Stimulated activated CD8-positive, alpha-beta memory T cell treated with anti-CD3 and anti-CD28 coated beads, Interleukin-12 subunit alpha, Interleukin-12 subunit beta, amount 100 ng/mL, for 4 hours (primary cell): Measurements from ENCODE around the gene PTPN2.
"Not testable (repeated sequence)": the region's sequence is repeated elsewhere in the genome, so short reads cannot be mapped to it uniquely, and the experiment has no call there.

Experiments used
- DNase-seq: peaks from one replicate; pipeline ENCODE4 v3.0.0-alpha.2; 2020; ENCODE audit warnings: low read depth

The PTPN2 gene

DNA sequence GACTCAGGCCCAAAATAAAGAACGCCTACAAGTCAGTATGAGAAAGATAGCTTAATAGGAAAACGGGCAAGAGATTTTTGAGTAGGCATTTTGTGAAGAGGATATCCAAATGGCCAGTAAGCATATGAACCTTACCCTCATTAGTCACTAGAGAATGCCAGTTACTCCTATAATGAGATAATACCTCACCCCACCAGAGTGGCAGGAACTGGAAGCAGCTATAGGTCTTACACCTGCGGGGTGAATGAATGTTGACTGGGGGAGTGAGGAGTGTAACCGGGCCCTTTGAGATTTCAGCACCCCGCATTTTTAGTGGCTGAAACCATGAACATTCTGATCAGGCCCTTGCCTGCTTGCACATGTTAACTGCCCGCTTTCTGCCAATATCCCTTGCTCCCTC lies 7.5 kb upstream of the PTPN2 start:
- DNase-seq = no peak

DNA sequence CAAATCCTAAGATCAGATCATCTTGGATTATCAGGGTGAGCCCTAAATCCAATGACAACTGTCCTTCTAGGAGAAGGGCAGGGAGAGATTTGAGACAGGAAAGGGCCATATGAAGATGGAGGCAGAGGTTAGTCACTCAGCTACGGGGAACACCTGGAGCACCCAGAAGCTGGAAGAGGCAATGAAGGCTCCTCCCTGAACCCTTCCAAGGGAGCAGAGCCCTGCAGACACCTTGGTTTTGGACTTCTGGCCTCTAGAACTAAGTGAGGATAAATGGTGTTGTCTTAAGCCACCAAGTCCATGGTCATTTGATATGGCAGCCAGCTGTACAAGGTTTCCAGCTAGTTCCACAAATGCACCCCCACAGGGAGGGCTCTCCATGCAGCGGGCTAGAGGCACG lies 6.9 kb upstream of the PTPN2 start:
- DNase-seq = no peak

DNA sequence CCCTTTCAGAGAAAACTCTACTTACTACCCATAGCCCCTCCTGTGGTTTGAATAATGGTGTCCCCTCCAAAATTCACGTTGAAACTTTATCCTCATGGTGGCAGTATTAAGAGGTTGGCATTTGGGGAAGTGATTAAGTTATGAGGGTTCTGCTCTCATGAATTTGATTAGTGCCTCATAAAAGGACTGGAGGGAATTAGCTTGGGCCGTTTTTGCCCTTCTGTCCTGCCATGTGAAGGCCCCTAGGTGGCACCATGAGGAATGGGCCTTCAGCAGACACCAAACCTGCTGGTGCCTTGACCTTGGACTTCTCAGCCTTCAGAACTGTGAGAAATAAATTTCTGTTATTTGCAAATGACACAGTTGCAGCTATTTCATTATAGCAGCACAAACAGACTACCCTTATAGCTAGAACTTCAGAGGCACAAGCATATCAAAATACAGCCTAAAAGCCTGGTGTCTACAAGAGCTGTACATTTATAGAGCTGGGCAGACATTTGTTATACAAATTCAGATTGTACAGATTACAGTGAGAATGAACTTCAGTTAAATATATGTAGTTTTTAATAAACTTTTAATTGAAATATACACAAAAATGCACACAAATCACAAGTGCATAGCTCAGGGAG lies 2.6 kb upstream of the PTPN2 start:
- no peak for DNase-seq

DNA sequence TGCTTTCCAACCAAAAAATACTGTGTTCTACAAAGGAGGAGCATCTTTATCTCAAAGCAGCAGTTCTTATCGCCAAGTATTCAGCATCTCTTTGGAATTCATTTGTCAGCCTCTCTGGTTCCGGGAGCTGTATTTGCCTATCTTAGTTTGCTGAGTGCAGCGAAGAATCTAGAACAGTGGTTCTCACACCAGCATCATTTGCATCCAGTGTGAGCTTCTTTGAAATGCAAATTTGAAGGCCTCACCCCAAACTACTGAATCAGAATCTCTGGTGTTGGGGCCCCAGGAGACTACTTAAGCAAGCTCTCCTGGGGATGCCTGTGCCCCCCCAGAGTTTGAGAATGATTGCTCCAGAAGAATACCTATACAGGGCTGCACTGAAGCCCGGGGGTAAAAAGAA lies 1.5 kb upstream of the PTPN2 start:
- DNase-seq = no peak

DNA sequence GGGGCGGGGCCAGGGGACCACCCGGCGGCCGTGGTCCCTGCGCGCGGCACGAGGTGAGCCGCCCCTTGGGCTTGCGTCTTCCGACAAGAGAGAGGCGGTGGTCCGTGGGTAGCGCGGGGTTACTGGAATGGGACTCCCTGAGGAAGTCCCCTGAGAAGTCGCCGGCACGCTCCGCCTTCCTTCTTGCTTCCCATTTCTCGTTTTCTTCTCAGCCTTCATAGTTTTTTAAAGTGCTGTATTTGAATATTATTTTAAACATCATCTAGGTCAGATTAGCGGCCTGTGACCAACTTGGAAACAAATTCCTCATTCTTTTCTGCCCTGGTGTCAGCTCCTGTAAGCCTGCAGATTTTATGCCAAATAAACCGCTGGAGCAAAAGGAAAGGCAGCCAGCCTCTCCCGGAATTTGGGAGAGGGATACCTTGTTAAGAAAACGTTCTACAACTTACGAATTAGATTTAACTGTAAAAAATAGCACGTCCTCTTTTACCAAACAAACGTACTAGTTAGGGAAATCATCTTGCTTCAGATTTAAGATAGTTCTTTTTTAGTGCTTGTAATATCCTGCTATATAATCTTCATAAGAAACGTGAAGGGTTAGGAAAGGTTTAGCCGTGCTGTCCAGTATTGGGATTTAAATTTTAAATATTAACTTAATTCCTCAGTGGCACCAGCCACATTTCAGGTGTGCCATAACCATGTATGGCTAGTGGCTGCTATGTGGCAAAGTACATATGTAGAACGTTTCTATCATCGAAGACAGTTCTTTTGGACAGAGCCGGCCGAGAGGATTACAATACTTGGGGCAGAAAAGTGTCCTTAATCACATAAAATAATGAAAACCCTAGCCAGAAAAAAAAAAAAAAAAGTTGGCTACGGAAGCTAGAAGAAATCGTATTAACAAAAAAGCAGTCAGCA lies 628 bp upstream of the PTPN2 start:
- no peak for DNase-seq

DNA sequence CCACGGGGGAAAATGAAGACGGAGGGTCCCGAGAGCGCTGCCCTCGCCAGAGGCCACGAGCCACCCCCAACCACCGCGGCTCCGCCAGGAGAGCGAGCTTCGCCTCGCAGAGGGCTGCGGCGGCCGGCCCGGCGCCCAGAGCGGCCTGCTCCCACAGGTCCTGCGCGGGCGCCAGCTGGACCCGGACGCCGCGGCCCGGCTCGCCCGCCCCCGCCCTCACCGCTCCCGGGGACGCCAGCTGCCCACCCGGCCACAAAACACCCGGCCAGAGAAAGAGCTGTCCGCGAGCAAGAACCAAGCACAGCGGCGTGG lies 709 bp downstream of the PTPN2 start:
- DNase-seq = peak; percentile 11

DNA sequence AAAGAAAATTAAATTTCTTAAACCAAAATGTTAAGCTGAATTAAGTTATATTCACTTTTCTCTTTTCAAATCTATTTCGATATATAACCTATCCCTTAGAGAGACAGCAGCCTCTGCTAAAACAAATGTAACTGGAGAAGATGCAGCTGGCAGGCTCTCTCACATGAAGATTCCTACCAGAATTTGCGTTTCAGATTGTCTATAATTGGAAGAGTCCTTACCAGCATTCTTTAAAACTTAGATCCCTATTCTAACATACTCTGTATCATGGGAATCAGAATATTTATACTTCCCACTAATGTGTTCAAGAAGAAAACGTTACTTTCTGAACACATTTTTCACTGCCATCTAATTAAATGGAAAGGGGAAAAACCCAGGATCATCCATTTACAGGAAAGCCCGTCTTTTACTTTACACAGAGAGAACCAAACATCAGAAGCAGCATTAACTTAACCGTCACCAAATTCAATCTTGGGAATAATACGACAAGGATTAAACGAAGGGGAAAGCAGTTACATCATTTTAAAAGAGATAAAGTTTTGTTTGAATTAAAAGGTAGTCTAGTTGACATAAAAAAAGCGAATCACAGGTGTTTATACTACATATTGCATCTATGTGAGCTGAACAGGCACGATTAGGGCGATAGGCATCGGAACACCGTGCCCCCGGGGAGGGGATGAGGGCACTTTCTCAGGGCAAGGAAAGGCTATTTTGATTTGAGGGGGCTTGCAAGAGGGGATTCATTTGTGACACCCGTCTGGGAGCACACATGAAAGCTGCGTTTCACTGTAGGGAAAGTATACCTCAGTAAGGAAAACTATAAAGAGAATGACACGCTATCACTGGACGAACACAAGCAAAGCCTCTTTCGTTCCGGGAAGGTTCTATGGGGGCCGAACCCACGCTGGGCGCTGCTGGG lies 1.3 kb downstream of the PTPN2 start:
- DNase-seq = no peak

DNA sequence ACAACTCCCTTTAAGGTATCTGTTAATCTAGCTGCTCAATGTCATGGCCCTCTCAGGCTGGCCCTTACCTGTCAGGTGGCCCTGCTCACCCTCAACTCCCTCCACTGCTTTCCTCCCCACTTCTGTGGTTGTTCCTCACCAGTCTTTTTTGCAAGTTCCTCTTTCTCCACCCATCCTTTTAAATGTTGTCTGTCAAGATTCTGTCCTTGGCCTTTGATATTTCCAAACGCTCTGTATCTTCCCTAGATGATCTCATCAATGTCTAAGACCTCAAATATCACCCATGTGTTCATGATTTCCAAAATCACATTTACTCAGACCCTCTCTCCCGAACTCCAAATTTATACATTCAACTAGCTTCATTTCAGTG lies 3.5 kb downstream of the PTPN2 start:
- DNase-seq = no peak

DNA sequence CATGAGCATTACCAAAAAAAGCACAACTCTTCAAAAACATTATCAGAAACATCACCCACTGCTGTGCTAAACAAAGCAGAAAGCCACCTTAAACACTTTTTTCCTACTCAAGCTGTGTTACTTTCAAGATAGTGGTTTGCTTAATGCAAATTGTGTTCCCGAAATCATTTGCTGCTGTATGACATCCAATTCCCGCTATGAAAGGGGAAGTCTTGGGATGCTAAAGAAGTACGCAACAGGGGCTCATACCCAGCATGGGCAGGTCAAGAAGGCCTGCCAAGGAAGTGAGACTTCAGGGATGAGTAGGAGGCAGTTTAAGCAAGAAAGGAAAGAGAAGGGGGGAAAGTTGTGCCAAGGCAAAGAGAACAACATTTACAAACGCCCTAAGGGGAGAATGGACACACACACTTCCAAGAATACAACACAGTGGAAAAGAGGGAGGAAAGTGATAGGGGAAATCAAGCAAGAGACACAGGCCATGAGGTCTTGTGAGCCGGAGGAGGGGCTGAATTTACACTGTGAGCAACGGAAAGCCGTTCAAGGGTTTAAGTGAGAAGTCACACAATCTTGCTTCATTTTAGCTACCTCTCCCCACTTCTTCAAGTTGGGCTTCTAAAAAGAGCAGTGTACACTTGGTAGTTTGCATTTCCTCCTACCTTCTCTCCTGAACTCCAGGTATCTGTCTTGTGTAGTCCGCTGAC lies 4.0 kb downstream of the PTPN2 start:
- no peak for DNase-seq

DNA sequence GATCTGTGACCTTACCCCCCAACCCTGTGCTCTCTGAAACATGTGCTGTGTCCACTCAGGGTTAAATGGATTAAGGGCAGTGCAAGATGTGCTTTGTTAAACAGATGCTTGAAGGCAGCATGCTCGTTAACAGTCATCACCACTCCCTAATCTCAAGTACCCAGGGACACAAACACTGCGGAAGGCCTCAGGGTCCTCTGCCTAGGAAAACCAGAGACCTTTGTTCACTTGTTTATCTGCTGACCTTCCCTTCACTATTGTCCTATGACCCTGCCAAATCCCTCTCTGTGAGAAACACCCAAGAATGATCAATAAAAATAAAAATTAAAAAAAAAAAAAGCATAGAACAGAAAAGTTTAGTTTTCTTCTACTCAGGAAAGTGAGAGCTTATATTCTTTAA lies 9.0 kb downstream of the PTPN2 start:
- not testable (repeated sequence) for DNase-seq

DNA sequence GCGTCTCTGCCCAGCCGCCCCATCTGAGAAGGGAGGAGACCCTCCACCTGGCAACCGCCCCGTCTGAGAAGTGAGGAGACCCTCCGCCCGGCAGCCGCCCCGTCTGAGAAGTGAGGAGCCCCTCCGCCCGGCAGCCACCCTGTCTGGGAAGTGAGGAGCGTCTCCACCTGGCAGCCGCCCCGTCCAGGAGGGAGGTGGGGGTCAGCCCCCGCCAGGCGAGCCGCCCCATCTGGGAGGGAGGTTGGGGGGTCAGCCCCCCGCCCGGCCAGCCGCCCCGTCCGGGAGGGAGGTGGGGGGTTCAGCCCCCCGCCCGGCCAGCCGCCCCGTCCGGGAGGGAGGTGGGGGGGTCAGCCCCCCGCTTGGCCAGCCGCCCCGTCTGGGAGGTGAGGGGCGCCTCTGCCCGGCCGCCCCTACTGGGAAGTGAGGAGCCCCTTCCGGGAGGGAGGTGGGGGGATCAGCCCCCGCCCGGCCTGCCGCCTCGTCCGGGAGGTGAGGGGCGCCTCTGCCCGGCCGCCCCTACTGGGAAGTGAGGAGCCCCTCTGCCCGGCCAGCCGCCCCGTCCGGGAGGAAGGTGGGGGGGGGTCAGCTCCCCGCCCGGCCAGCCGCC lies 10.0 kb downstream of the PTPN2 start:
- not testable (repeated sequence) for DNase-seq

DNA sequence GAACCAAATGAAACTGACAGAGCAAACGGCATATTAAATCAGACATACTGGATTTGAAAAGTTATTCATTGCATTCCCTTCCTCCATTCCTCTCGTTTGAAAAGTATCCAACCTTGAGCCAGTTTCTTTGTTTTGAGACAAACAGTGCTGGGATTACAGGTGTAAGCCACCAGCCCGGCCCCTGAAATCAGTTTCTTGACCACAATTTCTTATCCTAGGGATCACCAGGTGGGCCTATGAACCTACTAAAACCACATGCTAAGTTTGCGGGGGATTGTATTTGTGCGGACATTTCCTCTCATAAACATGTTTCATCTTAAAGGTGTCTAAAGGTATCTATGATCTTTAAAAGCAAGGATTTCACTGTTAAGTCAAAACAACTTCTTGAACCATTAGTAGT lies 11.6 kb downstream of the PTPN2 start:
- DNase-seq = no peak

DNA sequence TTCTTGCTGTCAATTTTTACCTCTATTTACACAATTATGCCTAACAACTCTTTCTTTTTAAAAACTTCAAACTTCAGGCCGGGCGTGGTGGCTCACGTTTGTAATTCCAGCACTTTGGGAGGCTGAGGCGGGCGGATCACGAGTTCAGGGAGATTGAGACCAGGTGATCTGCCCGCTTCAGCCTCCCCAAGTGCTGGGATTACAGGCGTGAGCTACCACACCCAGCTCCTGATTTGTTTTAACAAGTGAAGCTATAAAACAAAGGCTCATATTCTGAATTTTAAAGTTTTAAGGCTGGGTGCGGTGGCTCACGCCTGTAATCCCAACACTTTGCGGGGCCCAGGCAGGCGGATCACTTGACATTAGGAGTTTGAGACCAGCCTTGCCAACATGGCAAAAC lies 15.5 kb downstream of the PTPN2 start:
- DNase-seq = no peak

DNA sequence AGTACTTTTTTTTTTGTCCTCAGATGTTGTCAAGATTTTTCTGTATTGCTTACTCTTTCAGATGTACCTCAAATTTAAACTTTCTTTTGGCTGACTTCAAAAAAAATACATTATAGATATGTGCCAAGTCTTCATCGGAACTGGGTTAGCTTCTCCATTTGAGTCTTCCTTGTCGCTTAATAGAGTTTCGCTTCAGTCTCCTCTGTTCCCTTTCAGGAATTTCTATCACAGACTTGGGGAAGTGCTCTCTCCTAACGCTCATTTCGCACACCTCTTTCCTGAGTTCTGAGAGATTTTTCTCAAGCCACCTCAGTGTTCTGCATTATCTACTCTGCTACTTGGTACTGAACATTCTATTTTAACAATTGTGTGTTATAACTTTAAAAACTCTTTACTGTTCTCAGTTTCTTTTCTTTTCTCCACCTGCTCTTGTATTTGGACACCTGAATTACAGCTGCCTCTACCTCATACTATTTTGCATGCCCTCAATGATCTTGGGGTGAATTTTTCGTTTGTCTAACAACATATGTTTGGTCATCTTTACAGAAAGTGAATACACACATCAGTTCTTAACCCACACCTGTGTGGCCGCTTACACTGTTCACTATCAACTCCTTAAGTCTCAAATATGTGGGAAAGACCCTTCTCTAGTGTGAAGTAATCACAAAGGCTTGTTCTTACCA lies 16.5 kb downstream of the PTPN2 start:
- DNase-seq = no peak

DNA sequence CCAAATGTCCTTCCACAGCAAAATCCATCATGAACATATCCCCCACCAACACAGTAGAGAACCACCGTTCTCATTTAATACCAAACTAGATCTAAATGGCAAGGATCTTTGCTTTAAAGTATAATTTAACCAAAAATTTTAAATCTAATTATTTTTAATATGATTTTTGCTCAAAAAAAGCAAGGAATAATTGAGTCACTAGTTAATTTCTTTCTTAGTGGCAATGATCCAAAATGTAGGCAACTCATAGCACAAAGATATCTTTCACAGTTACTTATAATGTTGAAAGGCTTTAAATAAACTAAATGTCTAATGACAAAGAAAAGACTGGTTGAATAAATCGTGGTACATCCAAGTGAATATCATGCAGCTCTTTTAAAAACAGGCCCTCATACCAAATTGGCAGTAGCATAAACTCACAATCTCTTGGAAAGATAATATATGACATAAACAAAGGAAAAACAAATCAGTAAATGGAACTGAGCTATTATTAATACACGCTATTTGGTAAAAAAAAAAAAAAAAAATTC lies 20.3 kb downstream of the PTPN2 start:
- DNase-seq = no peak

DNA sequence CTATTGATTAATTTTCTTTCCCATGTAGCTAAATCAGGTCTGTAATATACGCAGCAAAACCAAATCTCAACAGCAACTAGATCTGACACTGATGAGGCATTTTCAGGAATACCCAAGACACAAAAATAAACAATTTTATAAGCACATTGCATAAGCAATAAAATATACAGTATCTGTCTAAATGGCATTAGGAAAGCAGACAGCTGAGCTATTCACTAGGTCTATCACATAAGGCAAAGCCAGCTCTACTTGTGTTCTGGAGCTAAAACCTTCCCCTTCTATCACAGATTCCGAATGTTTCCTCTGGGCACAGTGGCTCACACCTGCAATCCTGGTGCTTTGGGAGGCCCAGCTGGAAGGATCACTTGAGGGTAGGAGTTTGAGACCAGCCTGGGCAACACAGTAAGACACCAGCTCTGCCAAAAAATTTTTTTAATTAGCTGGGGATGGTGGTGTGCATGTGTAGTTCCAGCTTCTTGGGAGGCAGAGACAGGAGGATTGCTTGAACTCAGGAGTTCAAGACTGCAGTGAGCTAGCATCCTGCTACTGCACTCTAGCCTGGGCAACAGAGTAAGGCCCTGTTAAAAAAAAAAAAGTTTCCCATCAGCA lies 21.1 kb downstream of the PTPN2 start:
- no peak for DNase-seq

DNA sequence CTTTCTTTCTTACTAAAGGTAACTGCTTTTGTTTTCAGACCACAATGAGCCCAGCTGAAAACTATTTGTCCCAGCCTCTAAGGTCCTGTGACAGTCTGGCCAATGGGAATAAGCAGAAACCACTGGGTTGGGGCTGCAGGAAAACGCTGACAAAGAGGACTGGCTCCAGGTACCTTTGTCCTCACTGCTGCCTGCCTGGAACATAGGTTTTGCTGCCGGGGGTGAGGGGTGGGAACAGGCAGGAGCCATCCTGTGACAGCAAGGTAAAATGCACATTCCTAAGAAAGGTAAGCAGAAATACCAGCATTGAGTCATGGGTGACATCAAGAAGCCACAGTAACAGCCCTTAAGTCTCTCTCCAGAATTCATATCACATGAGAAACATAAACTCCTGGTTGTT lies 21.6 kb downstream of the PTPN2 start:
- no peak for DNase-seq

DNA sequence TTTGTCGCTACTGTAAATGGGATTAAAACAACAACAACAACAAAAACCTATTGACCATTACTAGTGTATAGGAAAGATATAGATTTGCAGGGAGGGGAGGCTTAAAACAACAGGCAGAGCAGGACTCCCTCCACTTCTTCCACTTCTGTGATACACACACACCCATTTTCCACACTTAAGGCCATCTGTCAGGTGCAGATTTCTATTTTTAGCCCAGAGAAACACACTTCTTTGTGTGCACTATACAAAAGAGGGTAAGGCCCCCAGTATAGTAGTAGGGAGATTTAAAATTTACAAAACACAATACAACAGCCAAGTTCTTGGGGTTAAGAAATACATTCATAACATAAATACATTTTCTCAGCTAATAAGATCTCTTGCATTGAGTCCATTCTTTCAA lies 22.4 kb downstream of the PTPN2 start:
- no peak for DNase-seq

DNA sequence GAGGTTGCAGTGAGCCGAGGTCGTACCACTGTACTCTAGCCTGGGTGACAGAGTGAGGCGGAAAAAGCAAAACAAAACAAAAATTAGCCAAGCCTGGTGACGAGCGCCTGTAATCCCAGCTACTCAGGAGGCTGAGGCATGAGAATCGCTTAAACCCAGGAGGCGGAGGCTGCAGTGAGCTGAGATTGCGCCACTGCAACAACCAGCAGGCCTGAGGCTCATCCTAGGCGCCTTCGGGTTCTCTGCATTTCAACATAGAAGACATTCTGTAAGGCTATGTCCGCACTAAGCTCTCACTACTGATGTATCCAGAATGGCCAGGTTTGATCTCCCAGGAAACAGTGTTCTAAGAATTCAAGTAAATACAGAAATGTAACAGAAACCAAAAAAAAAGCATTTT lies 23.5 kb downstream of the PTPN2 start:
- DNase-seq = no peak

DNA sequence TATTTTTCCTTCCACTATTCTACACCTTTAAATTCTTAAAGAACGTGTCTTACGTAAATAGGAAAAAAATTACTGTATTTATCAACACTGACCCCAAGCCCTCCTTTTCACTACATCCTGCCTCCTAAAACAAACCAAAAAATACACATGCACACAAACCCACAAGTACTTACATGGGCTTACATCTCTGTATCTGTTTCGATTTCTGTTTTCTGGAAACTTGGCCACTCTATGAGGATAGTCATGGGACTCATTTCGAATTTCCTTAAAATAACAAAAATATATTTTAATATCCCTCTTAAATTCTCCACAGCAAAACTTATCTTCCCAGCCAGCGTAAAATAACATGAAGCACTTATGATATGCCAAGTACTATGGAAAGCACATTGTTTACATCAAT lies 25.0 kb downstream of the PTPN2 start:
- no peak for DNase-seq
